Mesothelial cell of epicardium (in vitro differentiated cells): ENCODE measurements around the gene TNFRSF25. TPM values are rescaled to one million over a fixed set of nuclear protein-coding genes. Genes with fewer than 3 reads are reported as not detected.
"Not testable (repeated sequence)": the region's sequence is repeated elsewhere in the genome, so short reads cannot be mapped to it uniquely, and the experiment has no call there.

Source experiments
- DNase-seq, 2 experiments: peaks; one replicate each; pipeline ENCODE4 v3.0.0; 2021; ENCODE audit warnings: low spot score in 2 of 2; ENCODE audit not compliant: unreplicated experiment in 2 of 2
- H3K27ac Mint-ChIP-seq: 2 replicates; pipeline ENCODE4 v1.8.0; 2021; ENCODE audit warnings: mixed read lengths
- H3K27me3 Mint-ChIP-seq: 2 replicates; pipeline ENCODE4 v1.8.0; 2021; ENCODE audit warnings: low read depth, mixed read lengths
- H3K36me3 Mint-ChIP-seq: 2 replicates; pipeline ENCODE4 v1.8.0; 2021; ENCODE audit warnings: mixed read lengths
- H3K4me1 Mint-ChIP-seq: 2 replicates; pipeline ENCODE4 v1.8.0; 2021; ENCODE audit warnings: mixed read lengths
- H3K4me3 Mint-ChIP-seq: 2 replicates; pipeline ENCODE4 v1.8.0; 2021; ENCODE audit warnings: mild to moderate bottlenecking, moderate library complexity, mixed read lengths
- H3K9me3 Mint-ChIP-seq: 2 replicates; pipeline ENCODE4 v1.8.0; 2021; ENCODE audit warnings: mixed read lengths
- CTCF ChIP-seq: fragments of 200-600 bp; sonication (generic); IDR thresholded peaks from one replicate; pipeline ENCODE4 v1.5.0; 2021; ENCODE audit warnings: antibody characterized with exemption; ENCODE audit not compliant: unreplicated experiment
- total RNA-seq: library from RNA; stranded (reverse); gene quantifications from 3 replicates; pipeline ENCODE4 v1.2.1, GENCODE V29; 2021

TNFRSF25 gene
- total RNA-seq, 1 donor from 2014 or later, result 41.6 TPM

GRCh38 chr1:6496890-6497214, 30.9 kb upstream of the TNFRSF25 start:
- Mint-ChIP-seq H3K4me3 (peak overlapping the region; percentile 75), H3K27ac (no peak overlapping the region), H3K4me1 (peaks cover 32% of the 10 kb centered on the region), H3K27me3 (no peaks in the 10 kb centered on the region), H3K36me3 (no peaks in the 10 kb centered on the region), H3K9me3 (no peaks in the 10 kb centered on the region)
- no peak for DNase-seq
- TF ChIP-seq CTCF, result no peak

- no peak for TF ChIP-seq CTCF
- H3K4me1 Mint-ChIP-seq, result peaks cover 37% of the 10 kb centered on the region
- H3K27ac Mint-ChIP-seq, result no peak overlapping the region
- H3K36me3 Mint-ChIP-seq, result no peaks in the 10 kb centered on the region
- no peaks in the 10 kb centered on the region for H3K9me3 Mint-ChIP-seq
- H3K4me3 Mint-ChIP-seq, result peak overlapping the region; percentile 75
- H3K27me3 Mint-ChIP-seq, result no peaks in the 10 kb centered on the region
- DNase-seq, result no peak
These were observed 30.4 kb upstream of the TNFRSF25 start for GRCh38 chr1:6496365-6496721.

DNA sequence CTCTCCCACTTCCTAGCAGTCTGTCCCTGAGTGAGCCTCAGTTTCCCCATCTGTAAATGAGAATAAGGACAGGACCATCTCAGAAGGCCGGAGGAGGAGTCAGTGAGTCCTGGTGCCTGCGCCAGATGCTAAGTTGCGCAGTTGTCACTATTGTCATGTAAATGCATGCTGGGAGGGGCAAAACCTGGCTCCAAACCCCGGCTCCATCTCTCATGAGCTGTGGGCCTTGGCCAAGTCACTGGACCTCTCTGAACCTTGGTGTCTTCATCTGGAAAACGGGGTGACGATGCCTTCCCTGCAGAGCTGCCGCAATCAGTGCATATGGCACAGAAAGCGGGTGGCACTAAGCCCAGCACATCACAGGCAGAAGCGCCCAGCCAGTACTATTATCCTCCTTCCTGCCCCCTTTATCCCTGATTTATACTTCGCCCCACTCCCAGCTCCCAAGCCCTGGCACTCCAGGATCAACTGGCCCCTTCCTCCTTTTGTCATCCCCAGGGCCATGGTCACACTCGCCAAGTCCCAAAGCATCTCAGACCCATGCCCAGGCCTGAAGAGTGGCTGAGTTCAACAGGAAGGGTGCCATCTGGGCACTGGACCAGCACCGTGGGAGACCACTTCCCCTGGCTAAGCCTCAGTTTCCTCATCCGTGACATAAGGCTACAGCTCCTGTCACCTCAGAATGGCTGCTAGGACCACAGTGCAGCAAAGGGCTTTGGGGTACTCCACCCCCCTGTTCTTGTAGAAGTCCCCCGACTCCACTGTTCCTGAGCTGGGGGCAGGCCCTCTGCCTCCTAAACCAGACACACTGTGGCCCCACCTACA, 29.8 kb upstream of the TNFRSF25 start:
- DNase-seq, result no peak
- Mint-ChIP-seq H3K4me3 (peak overlapping the region; percentile 75), H3K9me3 (no peaks in the 10 kb centered on the region), H3K27ac (no peak overlapping the region), H3K4me1 (peaks cover 35% of the 10 kb centered on the region), H3K27me3 (no peaks in the 10 kb centered on the region), H3K36me3 (no peaks in the 10 kb centered on the region)
- no peak for TF ChIP-seq CTCF

DNA sequence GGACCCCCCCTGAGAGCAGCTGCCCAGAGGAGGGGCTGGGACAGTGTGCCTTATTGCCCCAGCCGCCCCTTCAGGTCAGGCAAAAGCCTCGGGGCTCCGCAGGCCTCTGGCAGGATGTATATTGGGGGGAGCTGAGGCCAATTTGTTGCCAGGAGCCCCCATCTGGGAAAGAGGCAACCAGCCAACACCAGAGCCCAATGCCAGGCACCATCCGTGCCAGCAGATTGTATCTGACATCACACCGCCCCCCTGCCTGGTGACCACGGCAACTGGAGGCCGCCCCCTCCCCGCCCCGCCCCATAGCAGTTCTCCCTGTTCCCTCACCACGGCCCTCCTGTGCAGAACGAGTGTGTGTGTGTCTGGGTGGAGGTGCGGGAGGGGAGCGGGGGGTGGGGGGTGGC, 29.1 kb upstream of the TNFRSF25 start:
- H3K4me1 Mint-ChIP-seq, result peaks cover 33% of the 10 kb centered on the region
- DNase-seq, result no peak
- H3K36me3 Mint-ChIP-seq, result no peaks in the 10 kb centered on the region
- no peak for TF ChIP-seq CTCF
- H3K4me3 Mint-ChIP-seq, result no peak overlapping the region
- H3K9me3 Mint-ChIP-seq, result no peaks in the 10 kb centered on the region
- H3K27me3 Mint-ChIP-seq, result no peaks in the 10 kb centered on the region
- H3K27ac Mint-ChIP-seq, result no peak overlapping the region

GRCh38 chr1:6494627-6495026, 28.7 kb upstream of the TNFRSF25 start:
- no peak for TF ChIP-seq CTCF
- Mint-ChIP-seq H3K4me1 (peaks cover 35% of the 10 kb centered on the region), H3K27me3 (no peaks in the 10 kb centered on the region), H3K9me3 (no peaks in the 10 kb centered on the region), H3K4me3 (no peak overlapping the region), H3K36me3 (no peaks in the 10 kb centered on the region), H3K27ac (no peak overlapping the region)
- no peak for DNase-seq

DNA sequence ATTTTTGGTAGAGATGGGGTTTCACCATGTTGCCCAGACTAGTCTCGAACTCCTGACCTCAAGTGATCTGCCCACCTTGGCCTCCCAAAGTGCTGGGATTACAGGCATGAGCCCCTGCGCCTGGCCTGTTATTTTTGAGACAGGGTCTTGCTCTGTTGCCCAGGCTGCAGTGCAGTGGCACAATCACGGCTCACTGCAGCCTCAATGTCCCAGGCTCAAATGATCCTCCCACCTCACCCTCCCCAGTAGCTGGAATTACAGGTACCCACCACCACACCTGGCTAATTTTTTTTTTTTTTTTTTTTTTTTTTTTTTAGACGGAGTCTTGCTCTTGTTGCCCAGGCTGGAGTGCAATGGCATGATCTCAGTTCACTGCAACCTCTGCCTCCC, 27.9 kb upstream of the TNFRSF25 start:
- not testable (repeated sequence) for H3K27me3 Mint-ChIP-seq, H3K4me3 Mint-ChIP-seq, DNase-seq, H3K36me3 Mint-ChIP-seq, H3K9me3 Mint-ChIP-seq, H3K27ac Mint-ChIP-seq
- H3K4me1 Mint-ChIP-seq, result peaks cover 31% of the 10 kb centered on the region
